ENCODE measurements around the gene TLK2. TPM values are rescaled to one million over a fixed set of nuclear protein-coding genes. Genes with fewer than 3 reads are reported as not detected.

The TLK2 gene
- total RNA-seq, 1 experiment from 2014 or later: 40.5 TPM

DNA sequence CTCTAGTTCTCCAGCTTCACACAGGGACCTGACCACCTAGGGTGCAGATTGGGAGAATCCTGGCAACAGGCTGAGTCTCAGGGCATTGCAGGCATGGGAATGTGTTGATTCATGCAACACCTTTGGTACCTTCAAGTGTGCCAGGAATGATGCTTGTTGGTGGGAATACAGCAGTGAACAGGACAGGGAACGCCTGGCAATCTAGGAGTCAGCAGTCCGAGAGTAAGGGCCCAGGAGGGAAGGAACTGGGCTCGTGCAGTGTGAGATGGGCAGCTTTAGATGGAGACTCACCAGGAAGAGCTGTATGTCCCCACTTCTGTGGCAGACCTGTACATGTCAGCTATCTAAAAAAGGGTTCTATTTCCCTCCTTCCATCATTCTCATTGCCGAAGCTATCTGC, 136.9 kb downstream of the TLK2 start:
- H3K4me1 ChIP-seq (ENCODE audit: insufficient read depth, low read length): no peaks in the 10 kb centered on the region
- no peaks in the 10 kb centered on the region for H3F3A ChIP-seq (ENCODE audit: low read length, unreplicated experiment)
- H4K20me1 ChIP-seq (ENCODE audit: low read length): no peaks in the 10 kb centered on the region
- ATAC-seq (no peak), DNase-seq (no peak)
- ChIA-PET POLR2A (ENCODE audit: unreplicated experiment) (interaction anchor here (0.6 kb wide), 1 partner anchor 80 kb away, joined by 3 read pairs; no protein-coding TSS in a partner anchor), CTCF (no interaction called here)
- no peaks in the 10 kb centered on the region for H3K27me3 ChIP-seq (ENCODE audit: low read length)
- H2AFZ ChIP-seq (ENCODE audit: low read length): no peak overlapping the region
- peaks cover 16% of the 10 kb centered on the region for H3K36me3 ChIP-seq (ENCODE audit: low read depth, low read length)
- H3K9ac ChIP-seq (ENCODE audit: low read length): no peak overlapping the region
- H3K79me2 ChIP-seq (ENCODE audit: low read length): no peaks in the 10 kb centered on the region
- H3K4me2 ChIP-seq (ENCODE audit: low read length): no peak overlapping the region
- TF ChIP-seq, protein P1, sequence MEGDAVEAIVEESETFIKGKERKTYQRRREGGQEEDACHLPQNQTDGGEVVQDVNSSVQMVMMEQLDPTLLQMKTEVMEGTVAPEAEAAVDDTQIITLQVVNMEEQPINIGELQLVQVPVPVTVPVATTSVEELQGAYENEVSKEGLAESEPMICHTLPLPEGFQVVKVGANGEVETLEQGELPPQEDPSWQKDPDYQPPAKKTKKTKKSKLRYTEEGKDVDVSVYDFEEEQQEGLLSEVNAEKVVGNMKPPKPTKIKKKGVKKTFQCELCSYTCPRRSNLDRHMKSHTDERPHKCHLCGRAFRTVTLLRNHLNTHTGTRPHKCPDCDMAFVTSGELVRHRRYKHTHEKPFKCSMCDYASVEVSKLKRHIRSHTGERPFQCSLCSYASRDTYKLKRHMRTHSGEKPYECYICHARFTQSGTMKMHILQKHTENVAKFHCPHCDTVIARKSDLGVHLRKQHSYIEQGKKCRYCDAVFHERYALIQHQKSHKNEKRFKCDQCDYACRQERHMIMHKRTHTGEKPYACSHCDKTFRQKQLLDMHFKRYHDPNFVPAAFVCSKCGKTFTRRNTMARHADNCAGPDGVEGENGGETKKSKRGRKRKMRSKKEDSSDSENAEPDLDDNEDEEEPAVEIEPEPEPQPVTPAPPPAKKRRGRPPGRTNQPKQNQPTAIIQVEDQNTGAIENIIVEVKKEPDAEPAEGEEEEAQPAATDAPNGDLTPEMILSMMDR (conservative IDR thresholded peaks at IDR 0.05; ENCODE audit: low read depth, low read length): no peak
- TF ChIP-seq EZH2phosphoT487 (IDR thresholded peaks at IDR 0.05; ENCODE audit: borderline replicate concordance, low read length) (no peak), EZH2 (IDR thresholded peaks at IDR 0.05; ENCODE audit: low read length, unreplicated experiment) (no peak)
- H3K27ac ChIP-seq (ENCODE audit: low read length): no peak overlapping the region
- no TSS peak for BruUV-seq (replicated peaks)
- intact Hi-C loops (cut with micrococcal nuclease): no loop called here
- H3K9me2 ChIP-seq (replicated peaks; ENCODE audit: low read length): no peaks in the 10 kb centered on the region
- H3K9me3 ChIP-seq (ENCODE audit: low read length): no peaks in the 10 kb centered on the region
- no peak overlapping the region for H3K4me3 ChIP-seq (ENCODE audit: low read length)

DNA sequence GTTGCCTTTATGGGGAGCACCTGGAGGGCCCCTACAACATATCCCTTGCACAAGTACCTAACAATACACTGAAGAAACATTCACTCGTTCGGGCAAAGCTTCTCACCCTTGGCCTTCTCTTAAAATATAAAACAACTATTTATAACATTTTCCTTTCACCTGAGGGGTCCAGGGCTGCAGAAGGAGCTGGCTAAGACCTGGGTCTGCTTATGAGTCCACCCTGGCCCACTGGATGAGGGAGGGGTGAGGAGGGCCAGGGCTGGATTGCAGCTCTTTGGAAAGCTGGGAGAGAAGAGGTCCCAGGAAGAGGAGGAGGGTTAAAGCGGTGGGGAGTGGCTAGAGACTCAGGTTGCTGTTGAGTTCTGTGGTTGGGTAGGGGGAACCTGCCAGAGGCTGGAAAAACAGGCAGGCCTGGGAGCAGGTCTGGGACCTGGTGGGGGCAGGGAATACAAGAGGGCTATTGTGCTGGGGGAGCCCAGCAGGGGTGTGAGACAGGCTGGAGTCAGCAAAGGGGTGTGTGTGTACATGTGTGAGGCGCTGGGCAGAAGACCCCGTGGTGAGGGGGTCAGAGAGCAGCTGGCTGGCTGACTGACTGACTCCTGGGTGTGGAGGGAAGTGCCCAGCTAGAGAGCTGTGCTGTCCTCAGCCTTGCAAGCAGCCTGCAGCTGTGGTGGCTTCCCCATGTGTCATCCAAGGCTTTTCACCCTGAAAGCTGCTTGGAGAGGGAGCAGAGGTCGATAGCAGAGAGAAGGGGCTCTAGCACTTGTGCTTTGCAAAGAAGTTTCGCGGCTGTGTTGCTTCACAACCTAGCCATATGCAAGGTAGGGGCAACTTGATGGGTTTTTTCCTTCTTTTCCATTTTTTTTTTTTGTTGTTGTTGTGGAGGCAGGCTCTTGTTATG, 138.6 kb downstream of the TLK2 start:
- POLR2A ChIA-PET (ENCODE audit: unreplicated experiment): no interaction called here
- no peaks in the 10 kb centered on the region for H4K20me1 ChIP-seq (ENCODE audit: low read length)
- H3K27ac ChIP-seq (ENCODE audit: low read length): no peak overlapping the region
- H3K9ac ChIP-seq (ENCODE audit: low read length): no peak overlapping the region
- H3K4me2 ChIP-seq (ENCODE audit: low read length): no peak overlapping the region
- CTCF ChIA-PET: no interaction called here
- peak; percentile 19; the same call in 1 of the 2 replicates for ATAC-seq
- no peak overlapping the region for H2AFZ ChIP-seq (ENCODE audit: low read length)
- H3K4me1 ChIP-seq (ENCODE audit: insufficient read depth, low read length): no peaks in the 10 kb centered on the region
- H3K9me3 ChIP-seq (ENCODE audit: low read length): no peaks in the 10 kb centered on the region
- H3K9me2 ChIP-seq (replicated peaks; ENCODE audit: low read length): no peaks in the 10 kb centered on the region
- TF ChIP-seq EZH2 (IDR thresholded peaks at IDR 0.05; ENCODE audit: low read length, unreplicated experiment) (no peak), EZH2phosphoT487 (IDR thresholded peaks at IDR 0.05; ENCODE audit: borderline replicate concordance, low read length) (no peak)
- TF ChIP-seq, protein P1 (conservative IDR thresholded peaks at IDR 0.05; ENCODE audit: low read depth, low read length): no peak
- BruUV-seq (replicated peaks): no TSS peak
- DNase-seq: no peak
- H3K79me2 ChIP-seq (ENCODE audit: low read length): no peaks in the 10 kb centered on the region
- no peaks in the 10 kb centered on the region for H3K27me3 ChIP-seq (ENCODE audit: low read length)
- intact Hi-C loops (cut with micrococcal nuclease): no loop called here
- H3F3A ChIP-seq (ENCODE audit: low read length, unreplicated experiment): no peaks in the 10 kb centered on the region
- H3K36me3 ChIP-seq (ENCODE audit: low read depth, low read length): peaks cover 3% of the 10 kb centered on the region; the same call in 1 of the 2 replicates
- no peak overlapping the region for H3K4me3 ChIP-seq (ENCODE audit: low read length)

DNA sequence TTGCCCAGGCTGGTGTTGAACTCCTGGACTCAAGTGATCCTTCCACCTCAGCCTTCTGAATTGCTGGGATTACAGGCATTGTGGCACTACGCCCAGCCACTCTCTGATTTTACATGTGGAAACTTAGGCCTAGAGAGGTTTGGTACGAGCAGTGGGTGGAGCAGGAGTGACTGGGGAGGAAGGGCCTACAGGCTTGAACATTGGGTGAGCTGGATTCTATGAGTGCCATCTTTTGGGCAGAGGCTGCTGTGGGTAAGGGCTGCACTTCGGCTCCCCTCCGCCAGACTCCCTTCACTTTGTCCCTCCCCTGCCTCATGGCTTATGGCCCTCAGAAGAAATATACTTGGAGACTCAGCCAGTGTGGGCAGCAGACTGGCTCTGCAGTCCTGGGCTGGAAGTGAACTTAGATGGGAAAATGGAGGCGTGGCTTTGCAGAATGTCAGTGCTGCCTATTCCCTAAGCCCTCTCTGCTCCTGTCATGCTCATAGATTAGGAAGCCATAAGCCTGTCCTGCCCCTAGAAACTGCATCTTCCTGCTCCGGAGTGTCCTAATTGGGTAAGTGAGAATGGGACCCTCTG, 139.4 kb downstream of the TLK2 start:
- no peak overlapping the region for H3K4me3 ChIP-seq (ENCODE audit: low read length)
- no TSS peak for BruUV-seq (replicated peaks)
- H3K27me3 ChIP-seq (ENCODE audit: low read length): no peaks in the 10 kb centered on the region
- ATAC-seq (no peak), DNase-seq (no peak)
- no peak overlapping the region for H3K27ac ChIP-seq (ENCODE audit: low read length)
- peaks cover 2% of the 10 kb centered on the region; the same call in 1 of the 2 replicates for H3K36me3 ChIP-seq (ENCODE audit: low read depth, low read length)
- no peaks in the 10 kb centered on the region for H3K79me2 ChIP-seq (ENCODE audit: low read length)
- ChIA-PET CTCF (no interaction called here), POLR2A (ENCODE audit: unreplicated experiment) (no interaction called here)
- no peaks in the 10 kb centered on the region for H3F3A ChIP-seq (ENCODE audit: low read length, unreplicated experiment)
- no peaks in the 10 kb centered on the region for H4K20me1 ChIP-seq (ENCODE audit: low read length)
- no peaks in the 10 kb centered on the region for H3K9me3 ChIP-seq (ENCODE audit: low read length)
- no peak overlapping the region for H2AFZ ChIP-seq (ENCODE audit: low read length)
- H3K4me1 ChIP-seq (ENCODE audit: insufficient read depth, low read length): no peaks in the 10 kb centered on the region
- no peak overlapping the region for H3K4me2 ChIP-seq (ENCODE audit: low read length)
- no peak overlapping the region for H3K9ac ChIP-seq (ENCODE audit: low read length)
- intact Hi-C loops (cut with micrococcal nuclease): no loop called here
- no peaks in the 10 kb centered on the region for H3K9me2 ChIP-seq (replicated peaks; ENCODE audit: low read length)
- TF ChIP-seq EZH2 (IDR thresholded peaks at IDR 0.05; ENCODE audit: low read length, unreplicated experiment): no peak
- no peak for TF ChIP-seq EZH2phosphoT487 (IDR thresholded peaks at IDR 0.05; ENCODE audit: borderline replicate concordance, low read length)
- TF ChIP-seq, protein P1 (conservative IDR thresholded peaks at IDR 0.05; ENCODE audit: low read depth, low read length): no peak

Measured in PC-3 (cell line).